Cardiac atrium fibroblast (primary cell): Measurements from ENCODE around the gene SULT4A1. TPM values are rescaled to one million over a fixed set of nuclear protein-coding genes. Genes with fewer than 3 reads are reported as not detected.

Experiments used
- total RNA-seq: library from RNA; depleted of rRNA; stranded (reverse); fragments of >200 nt; gene quantifications from 2 replicates; pipeline ENCODE4 v1.2.3, GENCODE V29; 2015

SULT4A1 gene
- 0.65 and 1.3 TPM in 2 replicates for total RNA-seq

DNA sequence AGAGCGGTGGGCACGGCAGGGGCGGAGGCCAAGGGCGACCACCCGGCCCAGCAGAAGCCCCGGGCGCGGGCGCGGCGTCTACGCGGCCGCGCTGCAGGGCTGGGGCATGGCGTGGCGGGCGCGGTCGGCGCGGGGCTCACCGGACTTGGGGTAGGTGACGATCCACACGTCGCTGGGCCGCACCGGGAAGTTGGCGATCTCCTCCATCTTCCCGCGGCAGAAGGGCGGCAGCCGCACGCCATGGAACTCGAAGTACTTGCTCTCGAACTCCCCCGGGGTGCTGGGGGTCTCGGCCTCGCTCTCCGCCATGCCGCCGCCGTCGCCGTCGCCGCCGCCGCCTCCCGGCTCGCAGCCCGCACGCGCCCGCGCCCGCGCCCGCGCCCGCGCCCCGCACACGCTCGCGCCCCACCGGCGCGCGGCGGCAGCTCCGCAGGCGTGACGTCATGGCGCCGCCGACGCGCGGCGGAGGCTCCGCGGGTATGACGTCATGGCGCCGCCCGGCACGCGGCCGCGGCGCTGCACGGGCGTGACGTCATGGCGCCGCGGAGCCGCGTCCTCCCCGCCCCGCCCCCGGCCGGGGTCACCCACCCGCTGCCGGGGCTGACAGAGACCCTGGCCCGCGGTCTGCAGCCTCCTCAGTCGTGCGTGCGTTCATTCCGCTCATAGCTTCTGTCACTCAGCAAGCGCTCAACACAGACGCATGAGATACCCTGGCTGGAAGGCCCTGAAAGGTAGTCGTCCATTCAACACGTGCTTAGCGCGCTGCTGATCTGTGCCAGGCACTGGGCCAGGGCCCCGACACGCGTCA lies at the start of gene SULT4A1:
Gene SULT4A1 (minus strand): TSS at position 440 of the 808 bp plus-strand sequence. CDS start 131 bp downstream, at position 309.

DNA sequence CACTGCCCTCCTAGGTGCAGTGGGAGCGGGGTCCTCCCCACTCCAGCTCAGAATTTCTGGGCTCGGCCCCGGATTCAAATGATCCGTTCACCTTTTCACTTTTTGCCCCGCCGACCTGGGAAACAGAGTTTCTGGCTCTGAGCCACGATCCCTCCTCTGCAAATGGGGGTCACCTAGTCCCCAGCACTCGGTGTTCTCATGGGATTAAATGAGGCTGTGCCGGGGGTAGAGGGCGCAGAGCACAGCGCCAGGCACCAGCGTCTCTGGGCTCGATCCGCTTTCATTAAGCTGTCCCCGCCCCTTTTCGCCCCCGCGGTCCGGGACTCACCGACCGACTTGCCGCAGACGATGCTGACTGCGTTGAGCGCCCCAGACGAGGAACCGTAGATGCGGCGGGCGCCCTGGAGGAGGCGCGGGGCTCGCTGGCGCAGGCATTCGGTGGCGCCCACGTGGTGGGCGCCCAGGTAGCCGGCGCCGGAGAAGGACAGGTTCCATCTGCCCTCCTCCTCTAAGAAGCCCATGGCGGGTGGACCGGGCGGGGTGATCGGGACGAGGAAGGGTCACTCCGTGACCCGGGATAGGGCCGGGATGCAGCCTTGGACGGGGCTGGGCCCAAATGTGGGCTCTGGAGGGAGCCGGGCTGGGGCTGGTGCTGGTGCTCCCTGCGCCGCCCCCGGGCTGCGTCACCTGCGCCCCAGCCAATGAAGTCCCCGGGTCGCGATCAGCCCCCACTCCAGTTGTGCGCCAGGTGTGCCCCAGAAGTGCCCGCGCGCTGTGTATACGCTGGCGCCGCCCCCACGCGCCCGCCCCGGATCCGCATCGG lies 29.3 kb upstream of the SULT4A1 start, which contains the start of gene PNPLA5:
Gene PNPLA5 (minus strand): TSS at position 654 of the 823 bp plus-strand sequence. CDS start 133 bp downstream, at position 521.

GRCh38 chr22:43812149-43812842 lies 50.0 kb downstream of the SULT4A1 start, which contains the start of gene EFCAB6:
Gene EFCAB6 (minus strand): TSS chr22:43812305. CDS start chr22:43782318, 29,987 bp downstream.

Other genes starting within 250 kb of the SULT4A1 start
- 0.65 and 1.3 TPM in 2 replicates for gene EFCAB6, start 50.2 kb downstream of the SULT4A1 start, total RNA-seq
- gene PNPLA5, start 29.5 kb upstream of the SULT4A1 start, total RNA-seq, result not detected in 2 replicates
- gene PNPLA3, start 61.3 kb upstream of the SULT4A1 start, total RNA-seq, result 0.18 and 1.5 TPM in 2 replicates
- gene SAMM50, start 92.9 kb upstream of the SULT4A1 start, total RNA-seq, result 42.8 and 42.9 TPM in 2 replicates
- 77.0 and 80.2 TPM in 2 replicates for gene PARVB, start 161.8 kb upstream of the SULT4A1 start, total RNA-seq